BLaER1 treated with 17β-estradiol and CSF1 and Interleukin-3, amounts not matched to agents 10 nM and 100 nM (cell line): ENCODE data around the gene OSBP2.

Experiments used
- H3K27ac ChIP-seq, 11 experiments: shearing (Covaris generic); formaldehyde crosslinking; 2 replicates each; pipeline ENCODE4 v1.8.1; 2022
- H3K27me3 ChIP-seq, 11 experiments: shearing (Covaris generic); formaldehyde crosslinking; 2 replicates each; pipeline ENCODE4 v1.8.1; 2022
- H3K36me3 ChIP-seq, 11 experiments: shearing (Covaris generic); formaldehyde crosslinking; 2 replicates each; pipeline ENCODE4 v1.8.1; 2022
- H3K4me1 ChIP-seq, 10 experiments: shearing (Covaris generic); formaldehyde crosslinking; 2 replicates each; pipeline ENCODE4 v1.8.1; 2022
- H3K4me2 ChIP-seq, 11 experiments: shearing (Covaris generic); formaldehyde crosslinking; 2 replicates each; pipeline ENCODE4 v1.8.1; 2022
- H3K4me3 ChIP-seq, 10 experiments: shearing (Covaris generic); formaldehyde crosslinking; 2 replicates each; pipeline ENCODE4 v1.8.1; 2022
- H3K9ac ChIP-seq, 11 experiments: shearing (Covaris generic); formaldehyde crosslinking; 2 replicates each; pipeline ENCODE4 v1.8.1; 2022
- H3K9me3 ChIP-seq, 11 experiments: shearing (Covaris generic); formaldehyde crosslinking; replicated peaks in 1 of 11; 2 replicates each; pipeline ENCODE4 v1.8.1; 2022
- H4K20me1 ChIP-seq, 11 experiments: shearing (Covaris generic); formaldehyde crosslinking; 2 replicates each; pipeline ENCODE4 v1.8.1; 2022
- Cebpa-rat ChIP-seq, 11 experiments: shearing (Covaris generic); IDR thresholded peaks; 2 replicates each; pipeline ENCODE4 v1.8.1; 2022

Gene OSBP2

GRCh38 chr22:30882184-30882717 lies 187.6 kb downstream of the OSBP2 start:
- Histone ChIP-seq H3K9ac (no peak overlapping the region), H3K27ac (no peak overlapping the region), H3K9me3 (no peaks in the 10 kb centered on the region), H4K20me1 (peaks cover 0 to 12% (median 0%) of the 10 kb centered on the region in 11 experiments; a peak in 2 of 22 replicates), H3K36me3 (no peaks in the 10 kb centered on the region), H3K4me1 (peaks cover 0 to 71% (median 55%) of the 10 kb centered on the region in 10 experiments; a peak in 19 of 20 replicates), H3K4me2 (peak overlapping the region in 3 of 11 experiments; percentile 88 to 98 (median 89); a peak in 1 of 22 replicates), H3K27me3 (no peaks in the 10 kb centered on the region), H3K4me3 (no peak overlapping the region)
- TF ChIP-seq Cebpa-rat (IDR thresholded peaks at IDR 0.05) = no peak

GRCh38 chr22:30882974-30883533 lies 188.4 kb downstream of the OSBP2 start:
- no peak overlapping the region for H3K4me3 ChIP-seq
- no peak overlapping the region for H3K4me2 ChIP-seq
- H3K36me3 ChIP-seq = no peaks in the 10 kb centered on the region
- H3K27ac ChIP-seq = no peak overlapping the region
- H3K4me1 ChIP-seq = peaks cover 0 to 63% (median 47%) of the 10 kb centered on the region in 10 experiments; a peak in 19 of 20 replicates
- H3K9me3 ChIP-seq = no peaks in the 10 kb centered on the region
- H3K9ac ChIP-seq = no peak overlapping the region
- peaks cover 0 to 9% (median 0%) of the 10 kb centered on the region in 11 experiments; a peak in 1 of 22 replicates for H4K20me1 ChIP-seq
- H3K27me3 ChIP-seq = no peaks in the 10 kb centered on the region
- no peak for TF ChIP-seq Cebpa-rat (IDR thresholded peaks at IDR 0.05)

GRCh38 chr22:30883586-30884145 lies 189.0 kb downstream of the OSBP2 start:
- no peak for TF ChIP-seq Cebpa-rat (IDR thresholded peaks at IDR 0.05)
- H3K4me2 ChIP-seq = peak overlapping the region in 3 of 11 experiments; percentile 4 to 18 (median 17); a peak in 2 of 22 replicates
- no peak overlapping the region for H3K4me3 ChIP-seq
- peaks cover 0 to 7% (median 0%) of the 10 kb centered on the region in 11 experiments; a peak in 1 of 22 replicates for H4K20me1 ChIP-seq
- H3K9me3 ChIP-seq = no peaks in the 10 kb centered on the region
- H3K27me3 ChIP-seq = no peaks in the 10 kb centered on the region
- no peak overlapping the region for H3K27ac ChIP-seq
- no peak overlapping the region for H3K9ac ChIP-seq
- peaks cover 0 to 57% (median 41%) of the 10 kb centered on the region in 10 experiments; a peak in 19 of 20 replicates for H3K4me1 ChIP-seq
- H3K36me3 ChIP-seq = no peaks in the 10 kb centered on the region

- no peak for TF ChIP-seq Cebpa-rat (IDR thresholded peaks at IDR 0.05)
- H3K27me3 ChIP-seq = no peaks in the 10 kb centered on the region
- peaks cover 0 to 7% (median 0%) of the 10 kb centered on the region in 11 experiments; a peak in 1 of 22 replicates for H4K20me1 ChIP-seq
- peaks cover 0 to 4% (median 0%) of the 10 kb centered on the region in 11 experiments; a peak in 2 of 22 replicates for H3K36me3 ChIP-seq
- H3K9me3 ChIP-seq = no peaks in the 10 kb centered on the region
- H3K4me2 ChIP-seq = peak overlapping the region in 4 of 11 experiments; percentile 10 to 21 (median 18); a peak in 5 of 22 replicates
- H3K4me1 ChIP-seq = peaks cover 0 to 50% (median 34%) of the 10 kb centered on the region in 10 experiments; a peak in 18 of 20 replicates
- H3K9ac ChIP-seq = no peak overlapping the region
- no peak overlapping the region for H3K4me3 ChIP-seq
- no peak overlapping the region; a peak in 1 of 22 replicates for H3K27ac ChIP-seq
These were observed 189.7 kb downstream of the OSBP2 start for GRCh38 chr22:30884211-30885000.

- Histone ChIP-seq H3K9me3 (no peaks in the 10 kb centered on the region), H3K4me2 (peak overlapping the region in 4 of 11 experiments; percentile 10 to 21 (median 18); a peak in 4 of 22 replicates), H3K36me3 (peaks cover 0 to 8% (median 0%) of the 10 kb centered on the region in 11 experiments; a peak in 2 of 22 replicates), H3K4me3 (no peak overlapping the region), H4K20me1 (peaks cover 0 to 7% (median 0%) of the 10 kb centered on the region in 11 experiments; a peak in 1 of 22 replicates), H3K27ac (no peak overlapping the region), H3K4me1 (peaks cover 0 to 44% (median 28%) of the 10 kb centered on the region in 10 experiments; a peak in 14 of 20 replicates), H3K9ac (no peak overlapping the region), H3K27me3 (no peaks in the 10 kb centered on the region)
- TF ChIP-seq Cebpa-rat (IDR thresholded peaks at IDR 0.05) = no peak
These were observed 190.3 kb downstream of the OSBP2 start for GRCh38 chr22:30885001-30885366.

GRCh38 chr22:30885591-30885990 lies 190.9 kb downstream of the OSBP2 start:
- no peak for TF ChIP-seq Cebpa-rat (IDR thresholded peaks at IDR 0.05)
- peaks cover 0 to 8% (median 0%) of the 10 kb centered on the region in 11 experiments; a peak in 2 of 22 replicates for H3K36me3 ChIP-seq
- no peaks in the 10 kb centered on the region for H3K9me3 ChIP-seq
- no peak overlapping the region for H3K4me3 ChIP-seq
- 0 out of 22 replicates have a peak overlapping the region, but pooled peaks of 1 of the 11 experiments have one; percentile 18 for H3K4me2 ChIP-seq
- peaks cover 0 to 4% (median 0%) of the 10 kb centered on the region in 11 experiments; a peak in 1 of 22 replicates for H4K20me1 ChIP-seq
- H3K4me1 ChIP-seq = peaks cover 0 to 41% (median 22%) of the 10 kb centered on the region in 10 experiments; a peak in 13 of 20 replicates
- H3K27me3 ChIP-seq = no peaks in the 10 kb centered on the region
- no peak overlapping the region for H3K27ac ChIP-seq
- no peak overlapping the region for H3K9ac ChIP-seq

- no peak for TF ChIP-seq Cebpa-rat (IDR thresholded peaks at IDR 0.05)
- Histone ChIP-seq H4K20me1 (no peaks in the 10 kb centered on the region), H3K36me3 (peaks cover 0 to 8% (median 0%) of the 10 kb centered on the region in 11 experiments; a peak in 2 of 22 replicates), H3K27ac (no peak overlapping the region), H3K9ac (no peak overlapping the region), H3K4me2 (no peak overlapping the region), H3K9me3 (no peaks in the 10 kb centered on the region), H3K4me1 (peaks cover 0 to 44% (median 27%) of the 10 kb centered on the region in 10 experiments; a peak in 17 of 20 replicates), H3K27me3 (no peaks in the 10 kb centered on the region), H3K4me3 (no peak overlapping the region)
These were observed 192.8 kb downstream of the OSBP2 start for GRCh38 chr22:30887453-30887852.

GRCh38 chr22:30887861-30888260 lies 193.2 kb downstream of the OSBP2 start:
- Histone ChIP-seq H3K9ac (no peak overlapping the region), H3K9me3 (no peaks in the 10 kb centered on the region), H3K36me3 (peaks cover 0 to 8% (median 0%) of the 10 kb centered on the region in 11 experiments; a peak in 2 of 22 replicates), H3K4me2 (no peak overlapping the region), H3K4me1 (peaks cover 0 to 47% (median 30%) of the 10 kb centered on the region in 10 experiments; a peak in 17 of 20 replicates), H4K20me1 (no peaks in the 10 kb centered on the region), H3K27me3 (no peaks in the 10 kb centered on the region), H3K27ac (no peak overlapping the region), H3K4me3 (no peak overlapping the region)
- no peak for TF ChIP-seq Cebpa-rat (IDR thresholded peaks at IDR 0.05)
